ENCODE data around the gene DRC3. TPM values are rescaled to one million over a fixed set of nuclear protein-coding genes. Genes with fewer than 3 reads are reported as not detected.
"Not testable (repeated sequence)": the region's sequence is repeated elsewhere in the genome, so short reads cannot be mapped to it uniquely, and the experiment has no call there.

DRC3 gene
- total RNA-seq, 2 experiments from 2014 or later, result 0.19 TPM; not detected in 1

GRCh38 chr17:17993852-17994251 is 21.2 kb downstream of the DRC3 start:
- Histone ChIP-seq H3K9me3 (ENCODE audit: low read length) (no peaks in the 10 kb centered on the region), H3K4me3 (ENCODE audit: low read depth, low read length, poor library complexity, severe bottlenecking) (no peak overlapping the region), H3K4me2 (ENCODE audit: low read length) (no peak overlapping the region), H2AFZ (ENCODE audit: low read length) (no peak overlapping the region), H3K79me2 (ENCODE audit: insufficient read depth, low read depth, low read length) (no peaks in the 10 kb centered on the region), H4K20me1 (ENCODE audit: insufficient read depth, low read length) (no peaks in the 10 kb centered on the region), H3K27ac (ENCODE audit: low read depth, low read length, poor library complexity, severe bottlenecking) (no peak overlapping the region), H3K4me1 (ENCODE audit: insufficient read depth, low read length, poor library complexity, severe bottlenecking) (no peaks in the 10 kb centered on the region), H3K36me3 (ENCODE audit: insufficient read depth, low read length) (no peaks in the 10 kb centered on the region), H3K9me2 (ENCODE audit: insufficient read depth, low read length) (no peaks in the 10 kb centered on the region)
- no peak for TF ChIP-seq EZH2phosphoT487 (IDR thresholded peaks at IDR 0.05; ENCODE audit: borderline replicate concordance, low read depth, low read length)
- TF ChIP-seq, protein P1, sequence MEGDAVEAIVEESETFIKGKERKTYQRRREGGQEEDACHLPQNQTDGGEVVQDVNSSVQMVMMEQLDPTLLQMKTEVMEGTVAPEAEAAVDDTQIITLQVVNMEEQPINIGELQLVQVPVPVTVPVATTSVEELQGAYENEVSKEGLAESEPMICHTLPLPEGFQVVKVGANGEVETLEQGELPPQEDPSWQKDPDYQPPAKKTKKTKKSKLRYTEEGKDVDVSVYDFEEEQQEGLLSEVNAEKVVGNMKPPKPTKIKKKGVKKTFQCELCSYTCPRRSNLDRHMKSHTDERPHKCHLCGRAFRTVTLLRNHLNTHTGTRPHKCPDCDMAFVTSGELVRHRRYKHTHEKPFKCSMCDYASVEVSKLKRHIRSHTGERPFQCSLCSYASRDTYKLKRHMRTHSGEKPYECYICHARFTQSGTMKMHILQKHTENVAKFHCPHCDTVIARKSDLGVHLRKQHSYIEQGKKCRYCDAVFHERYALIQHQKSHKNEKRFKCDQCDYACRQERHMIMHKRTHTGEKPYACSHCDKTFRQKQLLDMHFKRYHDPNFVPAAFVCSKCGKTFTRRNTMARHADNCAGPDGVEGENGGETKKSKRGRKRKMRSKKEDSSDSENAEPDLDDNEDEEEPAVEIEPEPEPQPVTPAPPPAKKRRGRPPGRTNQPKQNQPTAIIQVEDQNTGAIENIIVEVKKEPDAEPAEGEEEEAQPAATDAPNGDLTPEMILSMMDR (conservative IDR thresholded peaks at IDR 0.05; ENCODE audit: low read length), result no peak
- CTCF ChIA-PET (ENCODE audit: unreplicated experiment), result interaction anchor here (2.0 kb wide), 1 partner anchor 11 kb away, joined by 4 read pairs; no protein-coding TSS in a partner anchor
- no TSS peak for BruUV-seq (replicated peaks)
- POLR2A ChIA-PET, result no interaction called here
- no peak for DNase-seq (ENCODE audit: low spot score)
- intact Hi-C loops (cut with micrococcal nuclease; ENCODE audit: unreplicated experiment), result loop anchor here (5.0 kb wide), 1 partner anchor 38 kb away; no protein-coding TSS in a partner anchor

DNA sequence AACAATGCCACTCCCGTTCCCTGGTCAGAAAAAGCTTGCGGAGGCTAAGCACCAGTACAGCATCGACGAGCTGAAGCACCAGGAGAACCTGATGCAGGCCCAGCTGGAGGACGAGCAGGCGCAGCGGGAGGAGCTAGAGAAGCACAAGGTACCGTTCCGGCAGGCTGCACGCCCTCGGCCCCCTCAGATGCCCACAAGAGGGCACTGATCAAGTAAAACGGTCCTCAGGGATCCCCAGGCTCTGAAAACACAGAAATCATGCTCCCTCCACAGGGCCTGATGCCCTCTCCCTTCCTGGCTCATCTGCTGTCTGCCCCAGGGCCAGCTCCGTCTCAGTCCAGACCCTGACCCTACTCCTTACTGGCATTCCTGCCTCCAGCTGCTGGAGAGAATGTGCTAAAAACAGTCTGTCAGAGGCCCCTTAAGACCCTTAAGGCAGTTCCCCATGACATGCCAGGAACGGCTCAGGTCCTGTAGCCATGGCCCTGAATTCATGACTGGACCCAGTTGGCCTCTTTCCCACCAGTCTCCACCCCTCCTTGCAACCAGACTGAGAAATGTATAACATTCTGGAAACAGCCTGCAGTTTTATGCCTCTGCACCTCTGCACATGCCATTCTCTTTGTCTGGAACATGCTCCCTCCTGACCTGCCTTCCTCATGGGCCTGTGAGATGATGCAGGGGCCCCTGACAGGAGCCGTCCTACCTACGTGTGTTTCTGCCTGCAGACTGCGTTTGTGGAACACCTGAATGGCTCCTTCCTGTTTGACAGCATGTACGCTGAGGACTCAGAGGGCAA is 21.8 kb downstream of the DRC3 start:
- Histone ChIP-seq H3K79me2 (ENCODE audit: insufficient read depth, low read depth, low read length) (no peaks in the 10 kb centered on the region), H3K27ac (ENCODE audit: low read depth, low read length, poor library complexity, severe bottlenecking) (no peak overlapping the region), H3K9me2 (ENCODE audit: insufficient read depth, low read length) (no peaks in the 10 kb centered on the region), H3K4me3 (ENCODE audit: low read depth, low read length, poor library complexity, severe bottlenecking) (no peak overlapping the region), H3K9me3 (ENCODE audit: low read length) (no peaks in the 10 kb centered on the region), H3K36me3 (ENCODE audit: insufficient read depth, low read length) (no peaks in the 10 kb centered on the region), H3K4me1 (ENCODE audit: insufficient read depth, low read length, poor library complexity, severe bottlenecking) (no peaks in the 10 kb centered on the region), H4K20me1 (ENCODE audit: insufficient read depth, low read length) (no peaks in the 10 kb centered on the region), H2AFZ (ENCODE audit: low read length) (no peak overlapping the region), H3K4me2 (ENCODE audit: low read length) (no peak overlapping the region)
- TF ChIP-seq EZH2phosphoT487 (IDR thresholded peaks at IDR 0.05; ENCODE audit: borderline replicate concordance, low read depth, low read length), result no peak
- TF ChIP-seq, protein P1 (conservative IDR thresholded peaks at IDR 0.05; ENCODE audit: low read length), result peak; percentile 71
- peak; percentile 58 for DNase-seq (ENCODE audit: low spot score)
- intact Hi-C loops (cut with micrococcal nuclease; ENCODE audit: unreplicated experiment), result loop anchor here (5.0 kb wide), 1 partner anchor 38 kb away; no protein-coding TSS in a partner anchor
- POLR2A ChIA-PET, result interaction anchor here (1.6 kb wide), 1 partner anchor 22 kb away, joined by 4 read pairs; the partner anchor contains the start of genes DRC3 and TOM1L2
- CTCF ChIA-PET (ENCODE audit: unreplicated experiment), result interaction anchor here (0.6 to 2.0 kb wide), 2 partner anchors 10 to 36 kb away, joined by 3 to 4 read pairs; no protein-coding TSS in a partner anchor
- BruUV-seq (replicated peaks), result no TSS peak

DNA sequence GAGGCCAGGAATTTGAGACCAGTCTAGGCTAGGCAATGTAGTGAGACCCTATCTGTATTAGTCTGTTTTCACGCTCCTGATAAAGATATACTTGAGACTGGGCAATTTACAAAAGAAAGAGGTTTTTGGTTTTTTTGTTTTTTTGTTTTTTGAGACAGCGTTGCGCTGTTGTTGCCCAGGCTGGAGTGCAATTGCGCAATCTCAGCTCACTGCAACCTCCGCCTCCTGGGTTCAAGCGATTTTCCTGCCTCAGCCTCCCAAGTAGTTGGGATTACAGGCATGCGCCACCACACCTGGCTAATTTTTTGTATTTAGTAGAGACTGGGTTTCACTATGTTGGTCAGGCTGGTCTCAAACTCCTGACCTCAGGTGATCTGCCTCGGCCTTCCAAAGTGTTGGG is 23.2 kb downstream of the DRC3 start:
- POLR2A ChIA-PET, result interaction anchor here (1.6 kb wide), 1 partner anchor 24 kb away, joined by 4 read pairs; the partner anchor contains the start of genes DRC3 and TOM1L2
- H3K79me2 ChIP-seq (ENCODE audit: insufficient read depth, low read depth, low read length); H3K4me3 ChIP-seq (ENCODE audit: low read depth, low read length, poor library complexity, severe bottlenecking); H2AFZ ChIP-seq (ENCODE audit: low read length); DNase-seq (ENCODE audit: low spot score); H3K4me2 ChIP-seq (ENCODE audit: low read length); intact Hi-C loops (cut with micrococcal nuclease; ENCODE audit: unreplicated experiment); H3K9me2 ChIP-seq (ENCODE audit: insufficient read depth, low read length); H3K27ac ChIP-seq (ENCODE audit: low read depth, low read length, poor library complexity, severe bottlenecking); BruUV-seq (replicated peaks); H4K20me1 ChIP-seq (ENCODE audit: insufficient read depth, low read length); H3K4me1 ChIP-seq (ENCODE audit: insufficient read depth, low read length, poor library complexity, severe bottlenecking); H3K36me3 ChIP-seq (ENCODE audit: insufficient read depth, low read length); H3K9me3 ChIP-seq (ENCODE audit: low read length): not testable (repeated sequence)
- CTCF ChIA-PET (ENCODE audit: unreplicated experiment), result interaction anchor here (2.0 kb wide), 1 partner anchor 9 kb away, joined by 4 read pairs; no protein-coding TSS in a partner anchor
